Esophagus muscularis mucosa (tissue), 3 donors: Measurements from ENCODE around the gene OTOG.

Experiments
- CTCF ChIP-seq, 3 experiments: fragments of 200-600 bp in 2 of 3; fragments of 450-650 bp in 1 of 3; sonication (generic) in 2 of 3; IDR thresholded peaks; one replicate each; pipeline ENCODE4 v1.5.1; 2017 to 2019; ENCODE audit warnings: antibody characterized with exemption in 3 of 3, mild to moderate bottlenecking in 2 of 3, moderate library complexity in 1 of 3
- POLR2A ChIP-seq: fragments of 450-650 bp; IDR thresholded peaks from one replicate; pipeline ENCODE4 v1.6.1; 2017; ENCODE audit warnings: antibody characterized with exemption, moderate library complexity, mild to moderate bottlenecking, low read depth

- no peak for TF ChIP-seq POLR2A
- TF ChIP-seq CTCF (IDR thresholded peaks at IDR 0.05) = no peak
Observed at GRCh38 chr11:17561111-17561415, 14.0 kb downstream of the OTOG start.
